Upper lobe of right lung (tissue), 1 donor: Measurements from ENCODE around the gene FANCE. TPM values are rescaled to one million over a fixed set of nuclear protein-coding genes. Genes with fewer than 3 reads are reported as not detected.
A peak's percentile ranks its signal among the peaks of the same experiment; 100 is the strongest.

Source experiments
- ATAC-seq: fragments of 200-7000 bp; cut with Tn5 transposase; one replicate; pipeline ENCODE4 v1.9.1; 2020; ENCODE audit warnings: mild to moderate bottlenecking, moderate library complexity
- DNase-seq: peaks from one replicate; pipeline ENCODE4 v3.0.0-alpha.2; 2020
- H3K27ac ChIP-seq: fragments of 200-600 bp; one replicate; pipeline ENCODE4 v1.8.0; 2022
- H3K27me3 ChIP-seq: fragments of 200-600 bp; one replicate; pipeline ENCODE4 v1.8.0; 2022; ENCODE audit warnings: mild to moderate bottlenecking
- H3K36me3 ChIP-seq: fragments of 200-600 bp; one replicate; pipeline ENCODE4 v1.8.0; 2022
- H3K4me1 ChIP-seq: fragments of 200-600 bp; one replicate; pipeline ENCODE4 v1.8.0; 2022
- H3K4me3 ChIP-seq: fragments of 200-600 bp; one replicate; pipeline ENCODE4 v1.8.0; 2022; ENCODE audit warnings: mild to moderate bottlenecking
- H3K9me3 ChIP-seq: fragments of 200-600 bp; one replicate; pipeline ENCODE4 v1.8.0; 2022
- CTCF ChIP-seq: fragments of 200-600 bp; IDR thresholded peaks from one replicate; pipeline ENCODE4 v1.8.0; 2022; ENCODE audit warnings: antibody characterized with exemption
- intact Hi-C: fragments of 100-400 bp; cut with DNase I; formaldehyde crosslinking; loops from one replicate; pipeline ENCODE4 v1.11.0; 2022
- total RNA-seq: library from RNA; stranded (reverse); fragmentation: NEBNext Ultra II Directional; extraction: Animal tissue kit (Norgen Biotek cat#: 25700); gene quantifications from one replicate; pipeline ENCODE4 v1.2.1, GENCODE V29; 2021
- donor health status: DM: no; HTN: yes; CAD: no; lungs with severe emphysema.

Gene FANCE
- total RNA-seq, 1 donor from 2014 or later = 10.4 TPM

GRCh38 chr6:35415065-35415891 is 36.9 kb upstream of the FANCE start:
- H3K4me1 ChIP-seq = peaks cover 13% of the 10 kb centered on the region
- no peak overlapping the region for H3K27ac ChIP-seq
- no peak overlapping the region for H3K4me3 ChIP-seq
- H3K27me3 ChIP-seq = no peaks in the 10 kb centered on the region
- peak; percentile 57 for TF ChIP-seq CTCF
- intact Hi-C loops = no loop called here
- peaks cover 43% of the 10 kb centered on the region for H3K36me3 ChIP-seq
- ATAC-seq (peak; percentile 84), DNase-seq (peak; percentile 77)
- H3K9me3 ChIP-seq = no peaks in the 10 kb centered on the region

- Histone ChIP-seq H3K4me3 (no peak overlapping the region), H3K27me3 (no peaks in the 10 kb centered on the region), H3K4me1 (peaks cover 13% of the 10 kb centered on the region), H3K36me3 (peaks cover 31% of the 10 kb centered on the region), H3K27ac (peak overlapping the region; percentile 6), H3K9me3 (no peaks in the 10 kb centered on the region)
- no peak for TF ChIP-seq CTCF
- DNase-seq = no peak
- intact Hi-C loops = no loop called here
- peak; percentile 30 for ATAC-seq
These were observed 34.0 kb upstream of the FANCE start for GRCh38 chr6:35417979-35418661.

GRCh38 chr6:35419417-35419816 is 32.7 kb upstream of the FANCE start:
- peaks cover 41% of the 10 kb centered on the region for H3K36me3 ChIP-seq
- peaks cover 13% of the 10 kb centered on the region for H3K4me1 ChIP-seq
- H3K4me3 ChIP-seq = no peak overlapping the region
- no peak overlapping the region for H3K27ac ChIP-seq
- no peaks in the 10 kb centered on the region for H3K9me3 ChIP-seq
- TF ChIP-seq CTCF = no peak
- ATAC-seq (no peak), DNase-seq (no peak)
- intact Hi-C loops = no loop called here
- no peaks in the 10 kb centered on the region for H3K27me3 ChIP-seq

- ATAC-seq = no peak
- no peak for DNase-seq
- Histone ChIP-seq H3K27me3 (no peaks in the 10 kb centered on the region), H3K9me3 (no peaks in the 10 kb centered on the region), H3K27ac (no peak overlapping the region), H3K4me3 (no peak overlapping the region), H3K36me3 (peaks cover 46% of the 10 kb centered on the region), H3K4me1 (peaks cover 8% of the 10 kb centered on the region)
- intact Hi-C loops = no loop called here
- no peak for TF ChIP-seq CTCF
These were observed 32.2 kb upstream of the FANCE start for GRCh38 chr6:35419961-35420360.

GRCh38 chr6:35425284-35425683 is 26.9 kb upstream of the FANCE start:
- Histone ChIP-seq H3K36me3 (peaks cover 38% of the 10 kb centered on the region), H3K4me1 (peaks cover 4% of the 10 kb centered on the region), H3K27ac (no peak overlapping the region), H3K9me3 (peaks cover 19% of the 10 kb centered on the region), H3K4me3 (no peak overlapping the region), H3K27me3 (no peaks in the 10 kb centered on the region)
- DNase-seq = no peak
- TF ChIP-seq CTCF = no peak
- no peak for ATAC-seq
- intact Hi-C loops = no loop called here
